GM18867 (cell line): ENCODE measurements around the gene PKHD1.

Experiments used
- ATAC-seq: cut with Tn5 transposase; IDR thresholded peaks from one replicate; pipeline ENCODE4 v1.9.1; 2021; ENCODE audit warnings: mild to moderate bottlenecking, moderate library complexity; ENCODE audit not compliant: unreplicated experiment

The PKHD1 gene

GRCh38 chr6:52087498-52087999 is at the start of gene PKHD1:
TSS of gene PKHD1 (minus strand) at chr6:52087613. CDS start at chr6:52084933, 2,680 bp downstream.
- peak; percentile 65 for ATAC-seq

- ATAC-seq, result no peak
Measured at GRCh38 chr6:52136934-52137467, 49.6 kb upstream of the PKHD1 start.

- ATAC-seq, result no peak
Measured at GRCh38 chr6:52136055-52136454, 48.6 kb upstream of the PKHD1 start.

- no peak for ATAC-seq
Measured at GRCh38 chr6:52135217-52135616, 47.8 kb upstream of the PKHD1 start.

DNA sequence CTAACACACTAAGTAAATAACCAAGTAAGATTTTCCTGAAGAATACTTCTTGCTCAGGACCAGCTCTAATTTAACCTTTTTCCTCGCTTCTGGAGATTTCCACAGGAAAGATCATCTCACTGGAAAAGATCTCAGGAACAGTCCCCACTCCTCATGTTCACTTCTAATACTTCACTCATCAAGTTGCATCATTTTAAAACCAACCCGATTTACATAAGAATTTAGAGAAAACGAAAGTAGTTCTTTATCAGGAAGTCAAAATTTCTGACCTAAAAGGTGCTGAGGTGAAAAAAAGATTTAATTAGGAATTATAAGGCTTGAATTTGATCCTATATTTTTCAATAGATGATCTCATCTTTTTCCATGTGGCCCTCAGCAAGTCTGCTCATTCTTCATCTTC is 46.6 kb upstream of the PKHD1 start:
- ATAC-seq, result no peak

DNA sequence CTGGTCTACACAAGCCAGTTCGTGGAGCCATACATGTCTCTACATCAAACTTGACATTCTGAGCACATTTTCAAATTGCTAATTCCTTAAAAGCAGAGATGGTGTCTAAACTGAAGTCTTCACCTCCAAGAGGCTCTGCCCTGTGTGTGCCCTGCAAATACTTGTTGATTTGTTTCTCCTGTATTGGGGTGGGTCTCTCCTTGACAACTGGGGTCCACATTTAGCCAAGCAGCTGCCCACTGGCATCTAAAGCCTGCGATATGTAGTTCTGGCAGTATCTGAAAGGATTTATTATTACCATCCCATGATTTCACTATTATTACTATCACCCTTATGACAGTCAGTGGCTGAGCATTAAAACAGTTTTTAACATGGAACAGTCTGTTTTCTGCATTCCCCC is 45.9 kb upstream of the PKHD1 start:
- no peak for ATAC-seq

DNA sequence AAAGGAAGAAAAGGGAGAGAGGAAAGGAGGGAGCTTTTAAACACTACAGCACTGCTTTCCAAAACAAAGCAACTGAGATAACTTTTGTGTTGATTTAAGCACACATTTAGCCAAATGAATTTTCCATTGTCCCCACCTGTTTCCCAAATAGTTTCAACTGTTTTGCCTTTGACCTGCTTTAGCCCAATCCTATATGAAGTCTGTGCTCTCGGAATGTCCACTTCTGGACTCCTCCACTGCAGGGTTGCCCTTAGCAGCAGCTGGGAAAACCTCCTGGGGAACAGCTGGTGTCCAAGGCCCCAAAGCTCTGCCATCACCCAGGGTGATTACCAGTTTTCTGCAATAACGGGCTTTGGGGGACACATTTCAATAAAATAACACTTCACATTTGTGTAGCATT is 44.9 kb upstream of the PKHD1 start:
- ATAC-seq, result no peak

GRCh38 chr6:52130440-52130839 is 43.0 kb upstream of the PKHD1 start:
- no peak for ATAC-seq

GRCh38 chr6:52127957-52128356 is 40.5 kb upstream of the PKHD1 start:
- no peak for ATAC-seq

DNA sequence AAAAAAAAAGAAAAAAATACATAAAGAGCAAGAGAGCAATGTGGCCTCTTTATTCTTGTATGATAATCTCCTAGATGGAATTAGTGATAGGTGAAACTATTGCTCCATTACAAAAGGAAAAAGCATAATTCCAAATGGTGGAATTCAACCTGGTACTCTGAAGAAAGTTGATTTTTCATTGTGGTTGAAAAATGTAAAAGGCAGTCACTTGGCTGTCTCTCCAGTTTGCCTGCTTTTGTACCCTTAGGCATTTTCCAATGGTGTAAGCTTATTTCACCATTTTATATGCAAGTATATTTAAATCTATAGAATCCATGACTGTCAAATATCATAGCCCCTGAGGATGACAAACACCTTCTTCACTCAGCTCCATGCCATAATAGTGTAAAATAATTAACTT is 38.8 kb upstream of the PKHD1 start:
- no peak for ATAC-seq

GRCh38 chr6:52125572-52125971 is 38.2 kb upstream of the PKHD1 start:
- no peak for ATAC-seq

GRCh38 chr6:52125139-52125538 is 37.7 kb upstream of the PKHD1 start:
- no peak for ATAC-seq

DNA sequence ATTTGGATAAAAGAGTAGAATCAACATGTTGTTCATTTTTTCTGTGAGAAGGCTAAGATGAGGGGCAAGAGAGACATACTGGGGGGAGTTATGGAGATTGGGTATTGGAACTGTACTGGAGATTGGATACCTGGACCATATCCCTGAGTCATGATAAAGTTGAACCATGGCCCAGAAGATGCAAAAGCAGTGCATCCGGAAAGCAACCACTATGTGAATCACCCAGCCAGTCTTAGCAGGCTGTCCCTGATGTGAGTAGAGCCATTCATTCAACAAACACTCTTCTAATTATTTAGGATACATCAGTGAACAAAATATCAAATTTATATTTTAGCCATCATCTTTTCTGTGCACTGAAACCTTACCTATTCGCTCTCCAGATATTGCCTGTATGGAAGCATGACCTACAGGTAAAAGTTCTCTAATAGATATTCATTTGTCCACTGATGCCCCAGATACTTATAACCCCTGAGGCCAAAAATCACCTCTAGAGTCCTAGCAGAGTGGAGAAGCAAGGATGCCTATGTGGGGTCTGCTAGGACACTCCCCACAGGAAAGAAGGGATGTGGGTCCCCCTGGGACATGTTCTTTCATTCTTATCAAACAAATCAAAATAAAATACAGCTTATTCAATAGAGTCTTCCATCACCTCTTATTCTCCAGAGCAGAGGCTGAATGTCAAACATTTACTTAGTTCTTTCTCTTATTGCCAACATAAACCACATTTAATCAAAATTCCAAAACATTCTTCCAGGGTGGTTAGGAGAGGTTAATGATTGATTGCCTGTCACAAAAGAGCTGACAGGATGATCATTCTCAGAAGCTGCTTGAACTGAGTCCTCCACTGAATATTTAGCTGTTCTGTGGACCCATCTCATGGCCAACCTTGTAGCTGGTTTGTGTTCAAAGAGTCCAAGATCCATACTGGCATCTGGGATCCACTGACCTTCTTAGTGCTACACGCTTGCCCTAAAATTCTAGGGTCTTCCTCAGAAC is 37.0 kb upstream of the PKHD1 start:
- ATAC-seq, result no peak

- no peak for ATAC-seq
Measured at GRCh38 chr6:52123251-52123650, 35.8 kb upstream of the PKHD1 start.

GRCh38 chr6:52117352-52117751 is 29.9 kb upstream of the PKHD1 start:
- ATAC-seq, result no peak

DNA sequence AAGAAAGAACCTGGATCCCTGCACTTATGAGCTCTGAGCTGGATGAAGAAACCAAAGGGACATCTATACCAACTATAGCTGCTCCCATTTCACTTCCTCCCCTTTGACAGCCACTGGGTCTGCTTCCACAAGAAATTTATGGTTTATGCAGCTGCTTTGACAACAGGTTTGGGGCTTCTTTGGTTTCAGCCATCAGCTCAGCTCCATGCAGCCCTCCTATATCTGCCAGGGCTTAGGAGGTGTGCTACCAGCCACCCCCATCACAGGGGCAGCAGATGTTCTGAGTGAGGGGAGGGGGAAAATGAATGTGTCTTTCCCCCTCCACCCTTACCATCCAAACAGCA is 29.2 kb upstream of the PKHD1 start:
- no peak for ATAC-seq

GRCh38 chr6:52115891-52116604 is 28.6 kb upstream of the PKHD1 start:
- ATAC-seq, result no peak

GRCh38 chr6:52115145-52115741 is 27.8 kb upstream of the PKHD1 start:
- no peak for ATAC-seq

- ATAC-seq, result no peak
Measured at GRCh38 chr6:52109171-52109571, 21.8 kb upstream of the PKHD1 start.

DNA sequence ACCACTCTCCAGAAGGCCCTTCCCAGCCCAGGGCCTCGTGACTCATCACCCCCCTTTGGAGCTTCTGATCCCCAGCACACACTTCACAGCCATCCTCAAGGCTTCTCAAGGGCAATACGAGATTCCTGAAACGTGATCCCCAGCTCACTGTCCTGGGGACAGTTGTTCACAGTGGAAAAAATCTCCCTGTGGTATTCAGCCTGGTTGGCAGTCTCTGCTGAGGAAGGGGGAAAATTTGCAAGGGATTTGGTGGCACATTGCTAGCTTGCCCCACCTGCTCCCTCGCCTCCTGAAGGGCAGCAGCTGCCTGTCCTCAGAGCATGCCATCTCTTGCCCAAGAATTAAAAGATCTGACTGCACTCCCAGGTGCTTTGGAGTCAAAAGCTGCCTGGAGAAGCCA is 20.7 kb upstream of the PKHD1 start:
- ATAC-seq, result no peak

GRCh38 chr6:52106994-52107393 is 19.6 kb upstream of the PKHD1 start:
- ATAC-seq, result no peak
